IPS-NIHi11 (cell line): ENCODE data around the gene PJA2.

Experiments
- DNase-seq: peaks from one replicate; pipeline ENCODE4 v3.0.0; 2012; ENCODE audit warnings: mixed read lengths, low spot score

PJA2 gene

DNA sequence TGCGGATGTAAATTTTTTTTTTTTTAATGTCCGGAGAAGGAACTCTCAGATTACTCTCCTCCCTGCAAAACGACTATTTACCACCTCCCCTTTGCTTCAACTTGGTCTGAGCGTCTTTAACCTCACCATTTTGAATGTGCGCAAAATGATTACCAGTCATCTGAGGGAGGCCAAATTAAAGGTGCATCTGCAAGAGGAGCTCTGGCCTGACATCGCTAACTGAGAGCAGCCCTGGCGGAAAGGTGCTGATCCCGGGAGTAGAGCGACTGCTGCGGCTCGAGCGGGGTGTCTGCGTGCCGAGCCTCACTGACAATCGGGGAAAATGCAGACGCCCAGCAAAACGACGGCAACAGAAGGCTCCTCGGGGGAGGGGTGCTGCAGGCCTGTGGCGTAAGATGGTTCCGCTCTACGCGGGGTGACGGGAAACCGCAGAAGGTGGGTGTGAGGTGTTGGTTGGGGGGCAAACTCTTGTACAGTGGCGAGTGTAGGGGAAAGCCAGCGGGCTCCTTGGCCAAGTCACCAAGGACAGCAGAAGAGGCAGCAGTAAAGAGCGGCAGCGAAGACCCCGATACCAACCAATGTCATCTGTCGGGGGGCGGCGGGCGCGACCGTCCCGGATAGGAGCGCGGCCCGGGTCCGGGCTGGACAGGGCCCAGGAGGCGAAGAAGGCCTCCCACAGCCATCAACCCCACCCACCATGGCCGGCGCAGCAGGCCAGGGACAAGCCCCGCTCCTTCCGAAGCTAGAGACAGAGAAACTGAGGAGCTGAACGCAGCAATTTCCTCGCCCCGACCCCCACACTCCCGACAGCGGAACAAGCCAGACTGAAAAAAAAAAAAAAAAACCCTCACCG lies 557 bp downstream of the PJA2 start:
- peak; percentile 57 for DNase-seq

GRCh38 chr5:109407913-109408312 lies 1.9 kb downstream of the PJA2 start:
- DNase-seq = no peak

GRCh38 chr5:109406719-109407118 lies 3.1 kb downstream of the PJA2 start:
- DNase-seq = no peak

GRCh38 chr5:109404428-109404960 lies 5.3 kb downstream of the PJA2 start:
- DNase-seq = no peak

DNA sequence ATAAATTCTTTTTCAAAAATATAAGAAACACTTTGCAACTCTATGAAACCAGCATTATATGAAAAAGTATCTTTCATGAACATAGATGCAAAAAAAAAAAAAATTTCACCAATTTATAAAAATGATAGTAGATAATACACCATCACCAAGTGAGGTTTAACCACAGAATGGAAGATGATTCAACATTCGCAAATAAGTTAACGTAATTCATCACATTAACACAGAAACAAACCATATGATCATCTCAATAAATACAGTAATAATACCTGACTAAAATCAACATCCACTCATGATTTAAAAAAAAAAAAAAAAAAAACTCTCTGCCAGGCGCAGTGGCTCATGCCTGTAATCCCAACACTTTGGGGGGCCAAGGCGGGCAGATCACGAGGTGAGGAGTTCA lies 6.3 kb downstream of the PJA2 start:
- no peak for DNase-seq

DNA sequence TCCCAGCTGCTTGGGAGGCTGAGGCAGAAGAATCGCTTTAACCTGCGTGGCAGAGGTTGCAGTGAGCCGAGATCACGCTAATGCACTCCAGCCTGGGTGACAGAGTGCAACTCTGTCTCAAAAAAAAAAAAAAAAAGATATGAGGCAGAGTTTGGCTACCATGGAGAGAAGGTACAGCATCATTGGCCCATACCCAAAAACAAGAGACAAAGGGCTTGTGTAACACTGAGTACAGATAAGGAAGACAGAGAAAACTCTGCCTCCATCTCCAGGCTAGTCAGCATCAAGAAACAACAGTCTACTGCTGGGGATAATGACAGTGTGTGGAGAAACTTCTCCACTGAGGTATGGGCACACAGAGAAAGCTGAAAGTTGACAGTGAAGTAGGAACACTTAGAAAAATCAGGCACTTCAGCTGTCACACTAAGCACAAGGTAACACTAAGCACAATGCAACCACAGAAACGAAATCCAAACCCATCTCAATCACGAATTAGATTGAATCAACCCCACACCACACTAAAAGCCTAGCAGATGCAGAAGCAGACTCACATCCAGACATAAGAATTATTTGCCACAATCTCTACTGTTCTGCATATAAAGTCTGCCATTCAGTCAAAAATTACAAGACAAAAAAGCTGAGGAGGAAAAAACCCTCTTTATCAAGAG lies 10.5 kb downstream of the PJA2 start:
- no peak for DNase-seq

DNA sequence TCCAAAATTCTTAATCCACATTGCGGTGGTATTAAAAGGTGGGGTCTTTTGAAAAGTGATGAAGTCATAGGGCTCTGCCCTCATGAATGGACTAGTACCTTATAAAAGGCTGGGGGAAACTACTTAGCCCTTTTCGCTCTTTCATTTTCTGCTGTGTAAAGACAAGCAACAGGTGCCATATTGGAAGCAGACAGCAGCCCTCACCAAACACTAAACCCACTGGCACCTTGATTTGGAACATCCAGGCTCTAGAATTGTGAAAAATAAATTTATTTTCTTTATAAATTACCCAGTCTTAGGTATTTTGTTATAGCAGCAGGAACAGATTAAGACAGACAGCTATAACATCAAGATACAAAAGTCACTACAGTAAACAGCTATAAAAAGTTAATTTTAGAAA lies 12.8 kb downstream of the PJA2 start:
- DNase-seq = no peak

DNA sequence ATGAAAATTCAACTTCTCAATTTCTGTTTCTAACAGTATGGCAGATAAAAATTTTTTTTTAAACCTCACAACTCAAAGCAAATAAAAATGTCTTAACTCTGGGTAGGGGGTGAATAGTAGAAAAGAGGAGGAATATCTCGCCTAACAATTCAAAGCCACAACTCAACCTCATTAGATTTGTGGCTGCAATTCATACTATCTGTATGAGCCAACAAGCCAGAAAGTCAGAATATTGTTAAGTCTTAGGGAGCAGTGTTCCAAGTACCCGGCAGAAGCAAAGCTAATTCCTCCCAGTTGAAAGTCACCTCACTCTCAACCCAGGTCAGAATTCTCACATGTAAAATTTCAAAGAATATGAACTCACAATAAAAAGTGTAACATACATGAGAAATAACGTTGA lies 15.0 kb downstream of the PJA2 start:
- no peak for DNase-seq

- no peak for DNase-seq
Observed at GRCh38 chr5:109390188-109390587, 19.6 kb downstream of the PJA2 start.

DNA sequence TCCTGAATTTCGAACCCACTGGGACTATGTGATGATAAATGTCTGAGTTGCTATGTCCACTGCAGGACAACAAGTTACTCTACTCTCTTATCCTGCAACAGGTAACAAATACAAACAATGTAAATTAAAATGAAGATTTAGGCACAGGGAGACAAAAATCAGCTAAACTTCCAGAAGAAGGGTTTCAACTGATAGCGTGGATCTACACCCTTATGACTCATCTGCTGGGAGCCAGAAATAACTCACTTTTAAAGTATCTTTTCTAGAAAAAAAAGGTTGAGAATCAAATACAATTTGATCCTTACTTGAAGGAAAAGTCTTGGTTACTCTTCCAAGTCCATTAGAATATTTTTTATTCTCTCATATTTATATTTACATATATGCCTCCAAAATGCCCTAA lies 21.4 kb downstream of the PJA2 start:
- DNase-seq = no peak

- no peak for DNase-seq
Observed at GRCh38 chr5:109387408-109387974, 22.3 kb downstream of the PJA2 start.

DNA sequence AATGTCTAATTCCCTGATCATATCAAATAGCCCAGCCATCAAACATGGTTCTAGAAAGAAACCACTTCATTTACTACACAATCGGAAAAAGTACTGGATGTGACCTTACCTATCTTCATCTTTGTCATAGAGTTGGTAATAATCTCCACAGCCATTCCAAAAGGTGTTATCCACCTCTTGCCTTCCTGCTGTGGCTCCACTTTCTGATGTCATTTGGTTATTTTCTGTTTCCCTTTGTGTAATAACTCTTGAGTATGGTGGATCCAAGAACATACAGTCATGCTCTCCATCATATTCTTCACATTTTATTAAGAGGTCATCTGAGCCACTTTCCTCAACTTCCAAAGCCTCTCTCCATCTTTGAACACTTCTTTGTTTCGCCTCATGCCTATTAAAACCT lies 31.7 kb downstream of the PJA2 start:
- no peak for DNase-seq

- DNase-seq = no peak
Observed at GRCh38 chr5:109374625-109375024, 35.1 kb downstream of the PJA2 start.

GRCh38 chr5:109373932-109374331 lies 35.8 kb downstream of the PJA2 start:
- DNase-seq = no peak

- DNase-seq = no peak
Observed at GRCh38 chr5:109370343-109370742, 39.4 kb downstream of the PJA2 start.

DNA sequence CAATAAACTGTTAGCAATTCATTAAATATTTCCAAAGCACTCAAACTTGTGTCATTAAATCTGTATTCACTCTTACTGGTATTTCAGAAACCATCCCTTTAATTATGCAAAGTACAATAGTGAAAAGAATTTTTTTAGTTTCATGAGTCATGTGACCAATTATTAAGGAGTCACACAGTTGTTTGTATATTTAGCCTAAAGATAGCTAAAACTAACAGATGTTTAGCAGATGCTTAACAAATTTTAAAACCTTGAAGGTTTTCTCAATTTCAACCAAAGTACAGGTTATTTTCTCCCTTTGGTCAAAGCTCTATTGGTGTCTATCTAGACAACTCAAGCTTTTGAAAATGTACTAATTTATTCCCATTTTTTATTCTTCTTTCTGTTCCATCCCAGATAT lies 44.1 kb downstream of the PJA2 start:
- no peak for DNase-seq

GRCh38 chr5:109364977-109365376 lies 44.8 kb downstream of the PJA2 start:
- DNase-seq = no peak

DNA sequence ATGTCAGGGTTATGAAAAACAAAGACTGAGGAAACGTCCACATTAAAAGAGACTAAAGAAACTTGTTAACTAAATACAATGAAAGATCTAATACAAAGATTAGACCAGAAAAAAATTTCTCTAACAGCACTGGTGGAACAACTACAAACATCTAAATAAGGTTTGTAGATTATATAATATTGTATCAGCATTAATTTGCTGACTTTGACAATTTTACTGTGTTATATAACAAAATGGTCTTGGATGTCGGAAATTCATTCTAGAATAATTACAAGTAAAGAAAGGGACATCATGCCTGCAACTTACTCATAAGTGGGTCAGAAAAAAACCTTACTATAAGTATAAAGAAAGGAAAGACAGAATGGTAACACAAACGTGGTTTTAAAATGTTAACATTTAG lies 50.1 kb downstream of the PJA2 start:
- DNase-seq = no peak

DNA sequence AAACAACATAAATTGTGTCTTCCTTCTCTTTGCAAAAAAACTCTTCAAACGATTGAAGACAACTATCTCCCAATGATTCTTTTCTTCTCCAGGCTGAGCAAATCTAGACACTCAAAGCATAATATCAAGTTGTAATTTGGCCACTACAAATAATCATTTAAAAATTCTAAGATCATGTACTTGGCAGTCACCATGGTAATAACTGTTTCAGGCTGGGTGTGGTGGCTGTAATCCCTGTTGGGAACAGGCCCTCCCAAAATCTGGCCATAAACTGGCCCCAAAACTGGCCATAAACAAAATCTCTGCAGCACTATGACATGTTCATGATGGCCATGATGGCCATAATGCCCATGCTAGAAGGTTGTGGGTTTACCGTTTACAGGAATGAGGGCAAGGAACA lies 52.0 kb downstream of the PJA2 start:
- no peak for DNase-seq

DNA sequence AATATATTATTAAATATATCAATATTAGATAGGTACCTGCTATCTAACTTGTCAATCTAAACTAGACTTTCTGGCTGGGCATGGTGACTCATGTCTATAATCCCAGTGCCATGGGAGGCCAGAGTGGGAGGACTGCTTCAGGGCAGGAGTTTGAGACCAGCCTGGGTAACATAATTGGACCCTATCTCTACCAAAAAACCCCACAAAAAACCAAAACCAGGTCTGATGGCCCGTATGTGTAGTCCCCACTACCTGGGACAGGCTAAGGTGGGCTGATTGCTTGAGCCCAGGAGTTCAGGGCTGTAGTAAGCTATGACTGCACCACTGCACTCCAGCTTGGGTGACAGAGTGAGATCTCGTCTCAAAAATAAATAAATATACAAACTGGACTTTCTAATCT lies 55.0 kb downstream of the PJA2 start:
- no peak for DNase-seq

DNA sequence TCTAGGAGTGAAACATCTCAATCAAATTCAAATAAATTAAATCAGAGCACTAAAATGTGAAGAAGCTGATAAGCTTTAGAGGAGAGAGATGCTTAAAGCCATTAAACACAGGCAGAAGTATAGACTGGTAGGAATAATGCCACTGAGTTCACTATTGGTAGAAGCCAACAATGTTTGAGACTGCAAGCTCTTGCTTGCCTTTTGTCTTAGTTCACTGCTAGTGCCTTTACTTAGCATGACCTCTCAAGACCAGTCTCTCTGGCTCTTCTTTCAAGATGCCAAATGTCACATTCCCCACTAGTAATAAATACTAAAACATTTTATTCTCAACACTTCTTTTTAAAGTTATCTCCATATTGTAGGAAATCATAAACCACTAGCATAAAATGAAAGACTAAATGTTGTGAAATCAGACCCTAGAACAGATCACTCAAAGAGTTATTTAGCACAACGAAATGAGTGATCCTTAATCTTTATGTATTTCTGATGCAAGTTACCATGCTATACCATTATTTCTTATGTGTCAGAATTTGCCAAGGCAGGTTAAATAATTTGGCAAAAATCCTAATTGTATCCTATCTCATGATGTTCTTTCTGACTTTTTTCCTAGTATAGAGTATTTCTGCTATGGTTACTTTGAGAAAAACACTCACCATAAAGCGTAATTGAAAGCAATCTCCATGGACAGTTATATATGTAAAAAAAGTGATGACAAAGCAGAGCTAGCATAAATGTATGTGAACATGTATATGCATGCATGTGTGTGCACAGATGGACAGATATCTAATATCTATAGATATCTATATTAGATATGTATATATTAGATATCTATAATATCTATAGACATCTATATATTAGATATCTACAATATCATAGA lies 57.5 kb downstream of the PJA2 start:
- DNase-seq = no peak
